Endothelial cell of umbilical vein (primary cell): ENCODE data around the gene SLC26A11. TPM values are rescaled to one million over a fixed set of nuclear protein-coding genes. Genes with fewer than 3 reads are reported as not detected.

Source experiments
- BruUV-seq: library from RNA; stranded (reverse); fragments of 400-500 nt; replicated peaks from 2 replicates; lab custom pipeline; 2021; lab: Mats Ljungman, UMichigan
- CTCF ChIA-PET: fragments of 300-600, 350-600 bp; sonication (Branson Sonifier 250); formaldehyde crosslinking; loops from one replicate; lab custom pipeline; 2021; ENCODE audit warnings: antibody characterized with exemption, inconsistent platforms; lab: Charles Lee
- POLR2A ChIA-PET: fragments of 300-600, 350-600 bp; sonication (Branson Sonifier 250); formaldehyde crosslinking; loops from one replicate; lab custom pipeline; 2021; ENCODE audit warnings: antibody characterized with exemption, inconsistent platforms; lab: Charles Lee
- DNase-seq: peaks from one replicate; pipeline ENCODE4 v3.0.0-alpha.2; 2011; ENCODE audit warnings: low read depth, low spot score
- FAIRE-seq: peaks from 2 replicates; lab custom pipeline; 2011; peaks lifted over from hg19 to GRCh38; lab: Jason Lieb, UNC
- H2AFZ ChIP-seq: 2 replicates; pipeline ENCODE4 v1.6.0; 2012; ENCODE audit warnings: low read depth, low read length, control low read depth, inconsistent platforms
- H3K27ac ChIP-seq: 2 replicates; pipeline ENCODE4 v1.5.1; 2011; ENCODE audit warnings: low read depth, mild to moderate bottlenecking, control low read depth, low read length, moderate library complexity; ENCODE audit not compliant: insufficient read depth
- H3K27me3 ChIP-seq, 2 experiments: 2 replicates each; pipeline versions ENCODE4 v1.6.0 to v1.6.1; 2011; ENCODE audit warnings: low read length in 2 of 2, mixed read lengths in 1 of 2; ENCODE audit not compliant: control insufficient read depth in 2 of 2, insufficient read depth in 2 of 2
- H3K36me3 ChIP-seq, 2 experiments: 2 replicates in 1 of 2; 3 replicates in 1 of 2; pipeline ENCODE4 v1.5.1; 2011; ENCODE audit warnings: low read length in 2 of 2, mild to moderate bottlenecking in 1 of 2, moderate library complexity in 1 of 2; ENCODE audit not compliant: control insufficient read depth in 2 of 2, insufficient read depth in 2 of 2; ENCODE audit errors: extremely low read depth in 1 of 2
- H3K4me1 ChIP-seq: 3 replicates; pipeline ENCODE4 v1.5.1; 2011; ENCODE audit warnings: mild to moderate bottlenecking, low read length; ENCODE audit not compliant: control insufficient read depth, insufficient read depth; ENCODE audit errors: extremely low read depth
- H3K4me2 ChIP-seq: 2 replicates; pipeline ENCODE4 v1.6.1; 2011; ENCODE audit warnings: low read length, control low read depth, mixed read lengths; ENCODE audit not compliant: insufficient read depth
- H3K4me3 ChIP-seq, 3 experiments: fragments of 200-600 bp in 1 of 3; sonication (generic), shearing (Covaris generic) in 1 of 3; replicated peaks in 1 of 3; 2 replicates each; pipeline ENCODE4 v1.5.1; 2011 to 2016; ENCODE audit warnings: control low read depth in 3 of 3, low read length in 3 of 3, mild to moderate bottlenecking in 2 of 3, inconsistent platforms in 1 of 3, low read depth in 1 of 3, moderate library complexity in 1 of 3; ENCODE audit not compliant: insufficient read depth in 1 of 3
- H3K79me2 ChIP-seq: 2 replicates; pipeline ENCODE4 v1.6.0; 2012; ENCODE audit warnings: low read length, inconsistent platforms; ENCODE audit not compliant: control insufficient read depth, insufficient read depth
- H3K9ac ChIP-seq: replicated peaks from 2 replicates; pipeline ENCODE3; 2011; ENCODE audit warnings: low read length, control low read depth; ENCODE audit not compliant: insufficient read depth; ENCODE audit errors: extremely low read depth
- H3K9me1 ChIP-seq: replicated peaks from 3 replicates; pipeline ENCODE4 v1.6.0; 2011; ENCODE audit warnings: mild to moderate bottlenecking, low read length; ENCODE audit not compliant: control insufficient read depth, insufficient read depth; ENCODE audit errors: extremely low read depth
- H3K9me3 ChIP-seq: replicated peaks from 2 replicates; pipeline ENCODE4 v1.5.1; 2012; ENCODE audit warnings: low read length, inconsistent platforms; ENCODE audit not compliant: control insufficient read depth, insufficient read depth
- H4K20me1 ChIP-seq: replicated peaks from 2 replicates; pipeline ENCODE3; 2011; ENCODE audit warnings: mild to moderate bottlenecking, low read length; ENCODE audit not compliant: control insufficient read depth, insufficient read depth; ENCODE audit errors: extremely low read depth
- EZH2 ChIP-seq: IDR thresholded peaks from 2 replicates; pipeline ENCODE4 v1.6.1; 2012; ENCODE audit warnings: borderline replicate concordance, low read depth, mild to moderate bottlenecking, moderate library complexity, low read length, inconsistent platforms; ENCODE audit not compliant: severe bottlenecking
- FOS ChIP-seq: IDR thresholded peaks from 2 replicates; pipeline ENCODE4 v1.6.1; 2011; ENCODE audit warnings: mild to moderate bottlenecking, low read length, moderate library complexity, borderline replicate concordance; ENCODE audit not compliant: insufficient read depth
- GATA2 ChIP-seq: IDR thresholded peaks from 2 replicates; pipeline ENCODE4 v1.7.0; 2011; ENCODE audit warnings: low read depth, mild to moderate bottlenecking, moderate library complexity, mixed read lengths, low read length; ENCODE audit not compliant: insufficient read length, insufficient read depth
- JUN ChIP-seq: IDR thresholded peaks from 2 replicates; pipeline ENCODE4 v1.6.1; 2011; ENCODE audit warnings: borderline replicate concordance, low read depth; ENCODE audit not compliant: insufficient read length, insufficient read depth
- MYC ChIP-seq: IDR thresholded peaks from one replicate; pipeline ENCODE4 v1.6.1; 2011; ENCODE audit warnings: mild to moderate bottlenecking, low read depth, low read length
- POLR2A ChIP-seq: IDR thresholded peaks from 2 replicates; pipeline ENCODE4 v1.6.1; 2012; ENCODE audit warnings: low read depth, mild to moderate bottlenecking, control low read depth, low read length
- POLR2AphosphoS5 ChIP-seq: IDR thresholded peaks from 2 replicates; pipeline ENCODE4 v1.6.1; 2012; ENCODE audit warnings: low read depth, mild to moderate bottlenecking, control low read depth, low read length, moderate library complexity; ENCODE audit not compliant: insufficient read depth
- dilution Hi-C: fragments of 300-500 bp; cut with MboI; formaldehyde crosslinking; loops from one replicate; pipeline ENCODE4 v1.15.0; 2019; ENCODE audit warnings: low sequenced_read_pairs; ENCODE audit not compliant: extremely low pct_ligation_motif_present
- intact Hi-C: fragments of 100-400 bp; cut with micrococcal nuclease; formaldehyde crosslinking; loops from one replicate; pipeline ENCODE4 v1.10.0; 2022
- polyA plus RNA-seq, 4 experiments: library from polyadenylated mRNA; depleted of rRNA in 3 of 4; stranded (reverse) in 3 of 4; unstranded in 1 of 4; fragments of >200 nt; gene quantifications; 2 replicates each; pipeline versions ENCODE4 v1.2.1 to v1.2.3, GENCODE V29; 2011 to 2012; ENCODE audit warnings: missing spikeins in 1 of 4
- total RNA-seq: library from RNA; stranded (reverse); gene quantifications from 2 replicates; pipeline ENCODE4 v1.2.3, GENCODE V29; 2021
- TF ChIP-seq, protein P1 (sequence below): IDR thresholded peaks from 2 replicates; pipeline ENCODE4 v1.6.1; 2011; ENCODE audit not compliant: insufficient read depth, insufficient read length
- TF ChIP-seq, protein P2 (sequence below), 2 donors: IDR thresholded peaks; 1 replicate in 1 of 2; 2 replicates in 1 of 2; pipeline ENCODE4 v1.5.1; 2011; ENCODE audit warnings: low read length in 2 of 2, mild to moderate bottlenecking in 2 of 2, moderate library complexity in 2 of 2, control low read depth in 1 of 2, inconsistent platforms in 1 of 2, low read depth in 1 of 2; ENCODE audit not compliant: insufficient read depth in 1 of 2; ENCODE audit errors: extremely low read depth in 1 of 2

SLC26A11 gene
- total and polyA plus RNA-seq, 2 donors (not counting 3 experiments of a cell fraction or from before 2014, with no cell fraction given), result 25.2 to 33.0 TPM

DNA sequence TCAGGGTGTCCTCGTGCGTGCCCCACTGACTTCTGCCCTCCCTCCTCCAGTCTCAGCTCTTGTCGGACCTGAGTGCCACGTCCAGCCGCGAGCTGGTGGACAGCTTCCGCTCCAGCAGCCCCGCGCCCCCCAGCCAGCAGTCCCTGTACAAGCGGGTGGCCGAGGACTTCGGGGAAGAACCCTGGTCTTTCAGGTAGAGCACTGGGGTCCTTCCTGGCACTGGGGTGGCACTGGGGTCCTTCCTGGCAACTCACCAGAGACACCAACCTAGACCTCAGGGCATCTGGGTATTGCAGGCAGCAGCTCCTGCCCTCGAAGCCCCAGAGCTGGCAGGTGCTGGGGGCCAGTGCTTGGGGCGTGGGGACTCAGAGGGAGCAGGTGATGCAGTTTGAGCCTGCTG, 25.1 kb upstream of the SLC26A11 start:
- H3K27ac ChIP-seq, result no peak overlapping the region
- dilution Hi-C loops, result no loop called here
- H3K4me1 ChIP-seq, result no peaks in the 10 kb centered on the region
- FAIRE-seq, result no peak
- BruUV-seq, result no TSS peak
- TF ChIP-seq, protein P1, sequence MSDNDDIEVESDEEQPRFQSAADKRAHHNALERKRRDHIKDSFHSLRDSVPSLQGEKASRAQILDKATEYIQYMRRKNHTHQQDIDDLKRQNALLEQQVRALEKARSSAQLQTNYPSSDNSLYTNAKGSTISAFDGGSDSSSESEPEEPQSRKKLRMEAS, result no peak
- no peak for TF ChIP-seq POLR2A
- TF ChIP-seq POLR2AphosphoS5, result no peak
- TF ChIP-seq FOS, result no peak
- no peak for TF ChIP-seq EZH2
- TF ChIP-seq JUN, result no peak
- TF ChIP-seq MYC, result no peak
- TF ChIP-seq, protein P2, sequence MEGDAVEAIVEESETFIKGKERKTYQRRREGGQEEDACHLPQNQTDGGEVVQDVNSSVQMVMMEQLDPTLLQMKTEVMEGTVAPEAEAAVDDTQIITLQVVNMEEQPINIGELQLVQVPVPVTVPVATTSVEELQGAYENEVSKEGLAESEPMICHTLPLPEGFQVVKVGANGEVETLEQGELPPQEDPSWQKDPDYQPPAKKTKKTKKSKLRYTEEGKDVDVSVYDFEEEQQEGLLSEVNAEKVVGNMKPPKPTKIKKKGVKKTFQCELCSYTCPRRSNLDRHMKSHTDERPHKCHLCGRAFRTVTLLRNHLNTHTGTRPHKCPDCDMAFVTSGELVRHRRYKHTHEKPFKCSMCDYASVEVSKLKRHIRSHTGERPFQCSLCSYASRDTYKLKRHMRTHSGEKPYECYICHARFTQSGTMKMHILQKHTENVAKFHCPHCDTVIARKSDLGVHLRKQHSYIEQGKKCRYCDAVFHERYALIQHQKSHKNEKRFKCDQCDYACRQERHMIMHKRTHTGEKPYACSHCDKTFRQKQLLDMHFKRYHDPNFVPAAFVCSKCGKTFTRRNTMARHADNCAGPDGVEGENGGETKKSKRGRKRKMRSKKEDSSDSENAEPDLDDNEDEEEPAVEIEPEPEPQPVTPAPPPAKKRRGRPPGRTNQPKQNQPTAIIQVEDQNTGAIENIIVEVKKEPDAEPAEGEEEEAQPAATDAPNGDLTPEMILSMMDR (IDR thresholded peaks at IDR 0.05; ENCODE audit: extremely low read depth in 1 of 2, insufficient read depth in 1 of 2, low read depth in 1 of 2, low read length in 2 of 2), result no peak
- TF ChIP-seq GATA2, result no peak
- H3K4me2 ChIP-seq, result no peak overlapping the region
- peaks cover 0 to 5% of the 10 kb centered on the region in 2 experiments for H3K27me3 ChIP-seq
- H2AFZ ChIP-seq, result no peak overlapping the region
- H3K36me3 ChIP-seq, result no peaks in the 10 kb centered on the region
- H3K4me3 ChIP-seq, result no peak overlapping the region
- no peaks in the 10 kb centered on the region for H4K20me1 ChIP-seq
- H3K9me1 ChIP-seq, result no peaks in the 10 kb centered on the region
- no peaks in the 10 kb centered on the region for H3K79me2 ChIP-seq
- intact Hi-C loops, result loop anchor here (5.0 kb wide), 1 partner anchor 67 kb away; the partner anchor contains the start of gene RNF213
- no peak for DNase-seq
- ChIA-PET CTCF (interaction anchor here (0.6 to 3.2 kb wide), 38 partner anchors 8 to 697 kb away, joined by 3 to 46 read pairs (median 6); partner anchors contain the start of genes GAA, RNF213, SGSH and SLC26A11), POLR2A (no interaction called here)
- H3K9me3 ChIP-seq, result no peaks in the 10 kb centered on the region
- H3K9ac ChIP-seq, result no peak overlapping the region
